GM12873 (cell line): ENCODE measurements around the gene ZSWIM3.

Experiments
- TF ChIP-seq, protein P1 (sequence below): IDR thresholded peaks from 2 replicates; pipeline ENCODE4 v1.5.1; 2012; ENCODE audit warnings: low read depth, mild to moderate bottlenecking, moderate library complexity, low read length, control low read depth; ENCODE audit not compliant: insufficient read depth; ENCODE audit errors: missing control alignments

The ZSWIM3 gene

DNA sequence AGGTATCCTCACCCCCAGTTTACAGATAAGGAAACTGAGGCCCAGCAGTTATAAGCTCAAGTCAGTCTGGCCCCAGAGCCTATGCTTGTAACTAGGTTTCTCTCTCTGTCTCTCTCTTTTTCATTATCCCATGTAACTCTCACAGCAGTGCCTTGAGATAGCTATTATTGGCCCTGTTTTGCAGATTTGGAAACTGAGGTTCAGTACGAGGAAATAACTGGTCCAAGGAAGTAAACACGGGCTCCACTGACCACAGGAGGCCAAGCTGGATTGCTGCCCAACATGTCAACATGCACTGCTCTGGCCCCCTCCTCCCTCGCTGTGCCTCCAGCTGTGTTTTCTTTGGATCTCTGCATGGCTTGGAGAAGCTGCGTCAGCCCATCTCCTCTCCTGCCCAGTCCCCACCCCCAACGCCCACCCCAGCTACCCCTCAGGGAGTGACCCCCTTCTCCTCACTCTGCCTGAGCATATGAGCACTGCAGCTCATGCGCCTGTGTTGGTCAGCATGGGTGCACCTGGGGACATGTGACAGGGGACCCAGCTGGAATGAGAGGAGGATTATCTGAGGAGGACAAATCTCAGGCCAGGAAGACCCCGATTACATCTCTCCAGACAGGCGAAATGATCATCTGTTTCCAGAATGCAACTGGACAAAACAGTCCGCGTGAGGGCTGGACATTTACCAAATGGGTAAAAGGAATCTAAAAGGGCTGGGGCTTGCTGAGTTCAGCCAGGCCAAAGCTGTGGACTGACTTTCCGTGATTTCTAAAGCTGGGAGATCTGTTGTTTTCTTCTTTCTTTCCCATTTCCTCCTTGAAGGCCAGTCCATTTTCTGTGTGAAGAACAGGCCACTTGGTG, 62.4 kb downstream of the ZSWIM3 start:
- TF ChIP-seq, protein P1, sequence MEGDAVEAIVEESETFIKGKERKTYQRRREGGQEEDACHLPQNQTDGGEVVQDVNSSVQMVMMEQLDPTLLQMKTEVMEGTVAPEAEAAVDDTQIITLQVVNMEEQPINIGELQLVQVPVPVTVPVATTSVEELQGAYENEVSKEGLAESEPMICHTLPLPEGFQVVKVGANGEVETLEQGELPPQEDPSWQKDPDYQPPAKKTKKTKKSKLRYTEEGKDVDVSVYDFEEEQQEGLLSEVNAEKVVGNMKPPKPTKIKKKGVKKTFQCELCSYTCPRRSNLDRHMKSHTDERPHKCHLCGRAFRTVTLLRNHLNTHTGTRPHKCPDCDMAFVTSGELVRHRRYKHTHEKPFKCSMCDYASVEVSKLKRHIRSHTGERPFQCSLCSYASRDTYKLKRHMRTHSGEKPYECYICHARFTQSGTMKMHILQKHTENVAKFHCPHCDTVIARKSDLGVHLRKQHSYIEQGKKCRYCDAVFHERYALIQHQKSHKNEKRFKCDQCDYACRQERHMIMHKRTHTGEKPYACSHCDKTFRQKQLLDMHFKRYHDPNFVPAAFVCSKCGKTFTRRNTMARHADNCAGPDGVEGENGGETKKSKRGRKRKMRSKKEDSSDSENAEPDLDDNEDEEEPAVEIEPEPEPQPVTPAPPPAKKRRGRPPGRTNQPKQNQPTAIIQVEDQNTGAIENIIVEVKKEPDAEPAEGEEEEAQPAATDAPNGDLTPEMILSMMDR = no peak

DNA sequence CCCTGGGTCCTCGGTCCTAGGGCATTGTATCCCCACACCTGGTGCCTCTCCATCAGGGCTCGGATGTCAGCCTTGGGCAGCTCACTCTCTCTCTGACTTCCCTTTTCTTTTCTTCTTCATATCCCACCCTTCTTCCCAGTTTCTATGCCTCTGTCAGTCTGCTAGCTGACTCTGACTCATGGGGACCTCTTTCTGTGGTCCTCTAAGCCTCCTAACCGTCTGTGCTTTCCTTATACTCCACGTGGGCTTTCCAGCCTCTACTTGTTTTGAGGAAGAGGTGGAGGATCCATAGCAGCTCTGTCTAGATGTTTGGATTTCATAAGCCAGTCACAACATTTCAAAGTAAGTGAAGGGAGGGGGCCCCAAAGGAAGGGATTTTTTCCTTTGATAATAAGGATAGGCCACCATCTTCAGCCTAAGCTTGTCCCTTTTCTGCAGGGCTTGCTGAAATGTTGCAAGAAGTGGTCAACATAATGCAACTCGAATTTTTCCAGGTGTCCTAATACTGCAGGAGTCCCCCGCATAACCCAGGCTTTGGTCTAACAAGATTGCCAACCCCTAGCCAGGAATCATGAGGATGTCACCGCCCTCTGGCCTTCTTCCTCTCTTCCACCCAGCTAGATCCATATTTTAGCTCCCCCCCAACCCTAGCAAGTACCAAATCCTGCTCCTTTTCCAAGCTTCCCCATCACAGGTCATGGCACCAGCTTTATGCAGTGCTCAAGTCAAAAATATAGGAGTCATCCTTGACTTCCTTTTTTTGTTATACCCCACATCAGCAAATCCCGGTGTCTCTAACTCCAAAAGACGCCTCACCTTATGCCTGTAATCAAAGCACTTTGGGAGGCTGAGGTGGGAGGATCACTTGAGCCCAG, 63.3 kb downstream of the ZSWIM3 start:
- TF ChIP-seq, protein P1 = no peak

DNA sequence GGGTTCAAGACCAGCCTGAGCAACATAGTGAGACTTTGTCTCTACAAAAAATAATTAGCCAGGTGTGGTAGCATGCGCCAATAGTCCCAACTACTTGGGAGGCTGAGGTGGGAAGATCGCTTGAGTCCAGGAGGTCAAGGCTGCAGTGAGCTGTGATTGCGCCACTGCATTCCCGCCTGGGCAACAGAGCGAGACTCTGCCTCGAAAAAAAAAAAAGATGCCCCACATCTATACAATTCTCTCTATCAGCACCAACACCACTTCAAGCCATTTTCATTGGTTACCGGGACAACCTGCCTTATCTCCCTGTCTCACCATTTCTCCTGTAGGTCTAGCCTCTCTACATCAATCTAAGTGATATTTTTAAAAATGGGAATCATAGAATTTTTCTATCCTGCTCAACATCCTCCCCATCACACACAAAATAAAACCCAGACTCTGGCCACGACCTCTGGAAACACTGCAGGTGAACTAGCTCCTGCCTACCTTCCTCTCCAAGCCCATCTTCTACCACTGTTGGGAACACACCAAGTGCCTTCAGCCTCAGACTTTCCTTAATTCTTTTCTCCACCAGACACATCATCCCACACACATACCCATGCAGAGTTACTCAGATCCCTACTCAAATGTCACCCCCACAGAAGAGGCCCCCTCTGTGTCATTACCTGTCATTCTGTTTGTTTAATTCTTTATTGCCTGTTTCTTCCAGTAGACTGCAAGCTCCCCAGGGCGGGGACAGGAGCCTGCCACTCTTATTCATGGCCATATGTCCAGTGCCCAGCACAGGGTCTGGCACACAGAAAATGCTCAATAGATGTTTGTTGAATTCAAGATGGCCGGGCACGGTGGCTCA, 64.1 kb downstream of the ZSWIM3 start:
- TF ChIP-seq, protein P1 = no peak

DNA sequence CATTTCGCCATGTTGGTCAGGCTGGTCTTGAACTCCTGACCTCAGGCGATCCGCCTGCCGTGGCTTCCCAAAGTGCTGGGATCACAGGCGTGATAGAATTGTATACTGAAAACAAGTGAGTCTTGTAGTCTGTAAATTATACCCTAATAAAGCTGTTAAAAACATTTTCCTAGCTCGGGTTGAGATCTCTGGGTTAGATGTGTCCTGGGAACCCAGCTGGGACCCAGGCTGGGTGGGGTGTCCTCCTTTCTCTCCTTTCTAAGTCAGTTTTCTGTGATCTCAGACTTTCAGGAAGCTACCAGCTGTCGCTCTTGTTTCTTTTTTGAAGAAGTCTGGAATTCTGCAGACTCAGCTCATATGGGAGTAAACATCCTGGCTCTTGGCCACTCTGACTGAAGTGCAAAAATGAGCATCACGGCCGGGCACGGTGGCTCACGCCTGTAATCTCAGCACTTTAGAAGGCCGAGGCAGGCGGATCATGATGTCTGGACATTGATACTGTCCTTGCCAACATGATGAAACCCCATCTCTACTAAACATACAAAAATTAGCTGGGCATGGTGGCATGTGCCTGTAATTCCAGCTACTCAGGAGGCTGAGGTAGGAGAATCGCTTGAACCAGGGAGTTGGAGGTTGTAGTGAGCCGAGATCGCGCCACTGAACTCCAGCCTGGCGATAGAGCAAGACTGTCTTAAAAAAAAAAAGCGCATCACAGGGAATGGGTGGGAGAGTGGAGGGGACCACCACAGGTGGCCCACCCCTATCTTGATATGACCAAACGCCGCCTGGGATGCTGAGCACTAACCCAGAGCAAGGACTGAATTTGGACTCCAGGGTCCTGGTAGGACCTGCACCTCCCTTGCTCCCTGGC, 67.2 kb downstream of the ZSWIM3 start:
- TF ChIP-seq, protein P1 = no peak

DNA sequence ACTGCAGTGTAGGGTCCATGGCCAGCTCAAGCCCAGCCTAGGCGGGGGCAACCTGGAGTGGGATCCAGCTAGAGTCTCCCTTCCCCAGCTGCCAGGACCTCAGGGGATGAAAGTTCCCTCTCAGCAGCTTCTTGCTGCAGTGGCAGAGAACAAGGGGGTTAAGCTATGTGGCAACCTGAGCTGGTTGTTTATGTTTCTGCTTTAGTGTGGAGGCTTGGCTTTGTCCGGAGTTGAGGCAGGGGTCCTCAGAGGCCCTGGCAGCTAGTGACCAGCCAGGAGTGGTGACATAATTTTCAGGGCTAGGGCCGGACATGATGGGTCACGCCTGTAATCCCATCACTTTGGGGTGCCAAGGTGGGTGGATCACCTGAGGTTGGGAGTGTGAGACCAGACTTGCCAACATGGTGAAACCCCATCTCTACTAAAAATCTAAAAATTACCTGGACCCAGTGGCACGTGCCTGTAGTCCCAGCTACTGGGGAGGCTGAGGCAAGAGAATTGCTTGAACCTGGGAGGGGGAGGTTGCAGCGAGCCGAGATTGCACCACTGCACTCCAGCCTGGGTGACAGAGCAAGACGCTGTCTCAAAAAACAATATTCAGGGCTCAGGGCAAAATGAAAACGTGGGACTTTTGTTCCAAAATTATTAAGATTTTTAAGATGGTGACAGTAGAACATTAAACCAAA, 68.5 kb downstream of the ZSWIM3 start:
- TF ChIP-seq, protein P1 = no peak

DNA sequence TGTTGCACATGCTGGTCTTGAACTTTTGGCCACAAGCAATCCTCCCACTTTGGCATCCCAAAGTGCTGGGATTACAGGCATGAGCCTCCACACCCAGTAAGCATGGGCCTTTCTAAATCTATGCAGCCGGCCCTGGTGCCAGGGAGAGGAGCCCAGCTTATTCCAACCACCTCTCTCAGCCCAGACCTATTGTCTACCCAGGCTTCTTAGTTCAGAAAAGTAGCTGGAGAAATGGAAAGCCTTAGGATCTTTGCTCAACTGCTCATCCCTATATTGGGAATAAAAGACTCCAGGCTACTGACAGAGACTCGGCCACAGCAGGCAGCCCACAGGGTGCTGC, 69.3 kb downstream of the ZSWIM3 start:
- TF ChIP-seq, protein P1 = no peak
